ENCODE results near the gene AGPAT3.

GRCh38 chr21:43948740-43949498, 83.9 kb downstream of the AGPAT3 start:
- no peak for TF ChIP-seq CTCF (IDR thresholded peaks at IDR 0.05)
- no peak for TF ChIP-seq POLR2A (IDR thresholded peaks at IDR 0.05)
- TF ChIP-seq EP300 (IDR thresholded peaks at IDR 0.05), result no peak

Data from ovary (tissue), 3 donors.